Measurements from ENCODE around the gene PWWP3B.
"Not testable (repeated sequence)": the region's sequence is repeated elsewhere in the genome, so short reads cannot be mapped to it uniquely, and the experiment has no call there.

PWWP3B gene

DNA sequence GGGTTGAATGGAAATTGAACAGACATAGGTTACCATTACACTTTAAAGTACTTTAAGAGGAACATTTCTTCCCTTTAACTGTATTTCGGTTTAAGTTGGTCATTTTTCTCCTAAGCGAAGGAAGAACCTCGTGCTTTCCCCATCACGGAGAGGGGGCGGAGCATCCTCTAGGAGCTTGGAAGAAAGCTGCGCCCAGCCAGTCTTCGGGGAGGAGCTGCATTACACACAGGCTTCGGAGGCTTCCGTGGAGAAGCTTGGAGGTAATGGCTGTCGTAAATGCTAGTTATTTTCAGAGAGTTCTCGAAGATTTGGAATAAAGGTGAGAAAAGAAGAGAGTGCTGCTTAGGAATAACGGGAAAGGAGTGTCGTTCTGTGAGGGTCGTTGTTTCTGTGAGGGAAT, at the start of gene PWWP3B:
TSS of gene PWWP3B (plus strand) at position 199 of the 400 bp plus-strand sequence. CDS start 37,128 bp downstream, outside the sequence.
- peak within 1 kb of the TSS; percentile 38 for H3K4me3 ChIP-seq (ENCODE audit: low read depth, low read length)
- DNase-seq (ENCODE audit: low read depth) = no peak

DNA sequence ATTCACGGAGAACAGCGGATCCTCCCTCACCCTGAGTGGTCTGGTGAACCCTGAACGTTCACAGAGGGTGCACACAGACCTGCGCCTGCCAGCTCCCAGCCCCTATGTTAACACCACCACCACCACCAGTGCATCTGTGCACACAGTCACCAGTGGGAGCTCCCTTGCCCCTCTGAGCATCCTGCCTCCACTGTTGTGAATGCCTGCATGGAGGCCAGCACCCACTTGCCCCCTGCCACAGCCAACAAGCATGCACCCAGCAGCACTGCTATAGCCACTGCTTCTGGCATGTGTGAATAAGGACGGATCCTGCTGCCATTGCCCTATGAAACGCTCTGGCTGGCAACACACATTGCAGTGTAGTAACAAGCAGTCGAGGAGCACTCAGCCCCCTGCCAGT, 29.1 kb upstream of the PWWP3B start:
- H3K4me3 ChIP-seq (ENCODE audit: low read depth, low read length) = no peak overlapping the region
- DNase-seq (ENCODE audit: low read depth) = no peak

DNA sequence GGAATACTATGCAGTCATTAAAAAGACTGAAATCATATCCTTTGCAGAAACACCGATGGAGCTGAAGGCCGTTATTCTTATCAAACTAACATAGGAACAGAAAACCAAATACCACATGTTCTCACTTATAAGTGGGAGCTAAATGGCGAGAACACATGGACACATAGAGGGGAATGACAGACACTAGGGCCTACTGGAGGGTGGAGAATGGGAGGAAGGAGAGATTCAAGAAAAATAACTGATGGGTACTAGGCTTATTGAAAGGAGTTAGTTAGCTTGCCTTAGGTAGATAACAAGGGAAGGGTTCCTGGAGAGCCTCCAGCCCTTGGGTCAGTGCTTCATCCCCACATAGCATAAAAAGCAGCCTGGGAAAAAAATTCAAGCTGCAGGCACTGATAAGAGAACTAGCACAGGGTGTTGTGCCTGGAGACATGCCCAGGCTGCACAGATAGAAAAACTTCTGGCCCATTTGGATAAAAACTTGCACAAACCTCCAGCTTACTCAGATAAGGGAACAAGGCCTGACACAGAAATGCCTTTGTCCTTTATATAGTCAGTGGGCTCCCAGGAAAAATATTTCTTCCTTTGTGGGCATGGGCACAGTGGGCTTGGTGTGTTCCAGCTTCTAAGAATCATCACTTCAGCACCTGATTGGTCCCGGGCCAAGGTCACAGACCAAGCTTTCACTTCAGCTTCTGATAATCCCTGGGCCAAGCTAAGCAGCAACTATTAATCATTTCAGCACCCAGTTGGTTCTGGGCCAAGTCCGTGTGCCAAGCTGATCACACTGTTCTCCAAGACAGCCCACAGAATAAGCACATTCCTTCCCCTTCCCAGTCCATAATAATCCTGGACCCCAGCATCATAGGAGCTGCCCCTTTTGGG, 23.1 kb upstream of the PWWP3B start:
- no peak for DNase-seq (ENCODE audit: low read depth)
- H3K4me3 ChIP-seq (ENCODE audit: low read depth, low read length) = no peak overlapping the region

DNA sequence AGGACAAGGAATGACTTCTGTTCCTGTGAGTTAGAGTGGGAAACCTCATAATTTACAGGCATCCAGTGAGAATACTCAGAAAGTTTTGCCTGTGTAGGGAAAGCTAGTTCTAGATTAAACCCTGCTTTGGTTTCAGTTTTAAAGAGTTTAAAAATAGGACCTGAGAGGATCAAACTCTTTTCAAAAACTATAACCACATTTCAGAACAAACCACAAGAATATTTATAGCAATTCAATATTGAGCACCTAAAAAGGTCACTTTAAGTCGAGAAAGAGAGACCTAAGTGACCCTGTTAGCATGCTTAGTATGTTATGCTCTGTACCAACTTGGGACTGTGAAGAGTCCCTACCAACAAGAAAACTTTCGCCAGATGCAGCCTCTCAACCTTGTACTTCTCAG, 17.4 kb upstream of the PWWP3B start:
- no peak for DNase-seq (ENCODE audit: low read depth)
- no peak overlapping the region for H3K4me3 ChIP-seq (ENCODE audit: low read depth, low read length)

DNA sequence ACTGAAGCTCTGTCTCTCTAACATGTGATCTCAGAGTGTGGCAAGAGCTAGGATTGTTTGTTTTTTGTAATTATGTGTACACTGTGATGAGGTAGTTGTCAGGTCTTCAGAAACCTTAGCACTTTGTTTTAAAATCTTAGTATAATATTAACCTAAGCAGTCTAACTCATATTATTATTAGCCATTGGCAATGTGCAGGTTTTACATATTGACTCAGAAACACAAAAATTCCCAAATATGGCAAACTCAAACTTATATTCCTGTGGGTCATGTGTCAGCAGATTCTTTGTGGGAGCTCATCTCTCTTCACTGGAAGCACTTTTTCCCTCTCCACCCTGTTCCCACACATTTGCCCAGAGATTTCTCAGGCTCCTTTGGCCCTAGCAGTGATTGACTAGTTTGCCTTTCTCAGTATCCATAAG, 8.2 kb upstream of the PWWP3B start:
- no peak for DNase-seq (ENCODE audit: low read depth)
- H3K4me3 ChIP-seq (ENCODE audit: low read depth, low read length) = no peak overlapping the region

DNA sequence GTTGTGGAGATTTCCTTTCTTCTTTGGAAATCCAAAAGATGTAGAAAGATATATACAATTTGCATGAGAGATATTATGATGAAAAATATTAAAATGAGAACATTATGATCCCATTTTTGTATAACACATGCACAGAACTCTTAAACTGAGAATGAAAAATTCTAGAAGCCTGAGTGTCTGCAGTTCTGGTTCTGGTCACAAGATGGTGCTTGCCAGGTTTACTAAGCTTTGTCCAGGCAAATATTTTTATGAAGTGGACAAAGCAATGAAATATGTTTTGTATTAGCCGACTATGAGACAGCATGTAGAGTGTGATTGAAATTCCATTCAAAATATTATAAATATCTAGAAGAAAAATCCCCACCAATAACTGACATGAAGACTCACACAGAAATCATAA, 2.2 kb downstream of the PWWP3B start:
- DNase-seq (ENCODE audit: low read depth) = no peak
- H3K4me3 ChIP-seq (ENCODE audit: low read depth, low read length) = no peak overlapping the region

DNA sequence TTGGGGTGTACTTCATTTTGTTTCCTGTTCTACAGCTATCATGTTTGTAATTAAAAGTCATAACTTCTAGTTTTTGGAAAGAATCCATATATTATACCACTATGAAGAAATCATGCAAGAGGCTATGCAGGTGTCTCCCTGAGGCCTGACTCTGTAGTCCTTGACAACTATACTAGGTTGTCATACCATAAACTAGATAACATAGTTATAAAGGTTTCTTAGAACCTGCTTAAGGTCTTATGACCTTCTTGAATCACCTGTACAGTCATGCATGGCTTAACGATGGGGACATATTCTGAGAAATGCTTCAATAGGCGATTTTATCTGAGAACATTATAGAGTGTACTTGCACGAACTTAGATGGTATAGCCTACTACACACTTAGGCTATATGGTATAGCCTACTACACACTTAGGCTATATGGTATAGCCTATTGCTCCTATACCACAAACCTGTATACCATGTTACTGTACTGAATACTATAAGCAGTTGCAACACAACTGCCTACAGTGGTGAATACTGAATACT, 3.3 kb downstream of the PWWP3B start:
- no peak for DNase-seq (ENCODE audit: low read depth)
- H3K4me3 ChIP-seq (ENCODE audit: low read depth, low read length) = no peak overlapping the region

DNA sequence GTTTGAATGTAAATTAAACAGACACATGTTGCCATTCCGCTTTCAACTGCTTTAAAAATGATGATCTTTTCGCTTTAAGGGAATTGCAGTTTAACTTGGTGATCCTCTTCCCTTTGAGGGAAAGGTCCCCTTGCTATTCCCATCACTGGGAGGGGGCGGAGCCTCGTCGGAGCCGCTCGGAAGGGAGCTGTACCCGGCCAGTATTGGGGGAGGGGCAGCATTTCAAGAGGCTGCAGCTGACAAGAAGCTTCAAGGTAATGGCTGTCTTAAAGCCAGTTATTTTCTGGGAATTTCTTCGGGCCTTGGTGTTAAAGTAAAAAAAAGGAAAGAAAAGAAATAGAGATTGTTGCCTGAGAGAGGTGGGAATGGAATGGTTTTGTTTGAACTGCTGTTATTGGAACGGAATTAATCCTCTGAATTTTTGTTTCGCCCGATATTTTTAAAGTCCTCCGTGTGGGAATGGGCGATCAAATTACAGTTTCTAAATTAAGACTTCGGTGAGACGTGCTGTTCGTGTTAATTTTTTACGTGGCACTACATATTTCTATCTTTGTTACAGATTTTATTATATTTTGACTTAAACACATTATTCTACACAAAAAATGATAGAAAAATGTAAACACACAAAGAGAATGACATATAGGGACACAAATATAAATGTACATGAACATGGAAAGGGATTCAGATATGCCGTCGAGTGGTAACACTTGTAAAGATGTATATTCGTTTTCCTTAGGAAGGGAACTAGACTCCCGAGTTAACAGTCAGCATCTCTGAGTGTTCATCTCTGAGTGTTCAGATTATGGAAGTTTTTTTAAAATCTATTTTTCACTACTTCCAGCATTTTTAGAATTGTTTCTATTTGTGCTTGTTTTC, 9.2 kb downstream of the PWWP3B start:
- H3K4me3 ChIP-seq (ENCODE audit: low read depth, low read length) = peak overlapping the region; percentile 47
- DNase-seq (ENCODE audit: low read depth) = peak; percentile 51

DNA sequence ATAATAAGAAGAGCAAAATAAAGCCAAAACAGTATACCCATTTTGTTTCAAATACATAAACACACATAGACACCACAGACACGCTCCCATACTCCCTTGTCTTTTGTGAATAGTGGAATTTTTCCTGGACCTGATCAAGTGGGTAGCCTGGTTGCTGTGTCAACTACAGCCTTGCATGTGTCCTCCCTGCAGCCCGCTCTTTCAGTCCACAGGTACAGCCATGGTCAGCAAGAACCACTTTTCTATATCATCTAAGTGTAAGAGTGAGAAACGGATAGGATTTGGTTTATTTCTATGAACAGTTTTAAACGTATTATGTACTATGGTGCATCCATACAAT, 9.8 kb downstream of the PWWP3B start:
- DNase-seq (ENCODE audit: low read depth) = no peak
- peak overlapping the region; percentile 47 for H3K4me3 ChIP-seq (ENCODE audit: low read depth, low read length)

DNA sequence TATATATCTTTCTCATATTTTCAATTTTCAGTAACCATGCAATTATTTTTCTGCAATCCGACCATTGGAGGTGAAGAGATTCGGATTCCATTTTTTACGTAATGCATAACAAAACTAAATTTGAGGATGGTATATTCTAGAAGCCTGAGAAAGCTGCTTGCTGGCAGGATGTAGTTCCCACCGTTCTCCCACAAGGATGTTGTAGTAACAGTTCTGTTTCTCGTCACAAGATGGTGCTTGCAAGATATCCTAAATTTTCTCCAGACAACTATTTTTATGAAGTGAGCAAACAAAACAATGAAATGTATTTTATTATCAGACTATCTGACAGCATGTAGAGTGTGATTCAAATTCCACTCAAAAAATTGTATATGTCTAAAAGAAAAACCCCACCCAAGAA, 10.7 kb downstream of the PWWP3B start:
- DNase-seq (ENCODE audit: low read depth) = no peak
- H3K4me3 ChIP-seq (ENCODE audit: low read depth, low read length) = no peak overlapping the region

DNA sequence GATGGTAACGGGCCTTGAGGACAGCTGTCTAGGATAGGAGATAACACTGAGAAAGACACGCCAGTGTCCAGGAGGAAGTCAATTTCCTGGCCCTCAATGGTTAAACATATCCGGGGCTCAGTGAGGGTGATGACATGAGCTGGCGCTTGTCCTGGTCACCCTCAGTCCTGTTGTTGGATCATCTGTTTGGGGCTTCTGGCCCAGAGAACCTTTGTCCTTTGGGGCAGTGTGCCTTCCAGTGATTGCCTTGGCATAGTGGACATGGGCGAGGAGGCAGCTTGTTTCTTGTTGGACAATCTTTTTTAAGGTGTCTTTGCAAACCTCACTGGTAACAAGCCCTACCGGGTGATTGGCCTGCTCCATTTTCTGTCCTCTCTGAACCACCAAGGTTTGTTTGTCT, 15.6 kb downstream of the PWWP3B start:
- not testable (repeated sequence) for DNase-seq (ENCODE audit: low read depth); H3K4me3 ChIP-seq (ENCODE audit: low read depth, low read length)

DNA sequence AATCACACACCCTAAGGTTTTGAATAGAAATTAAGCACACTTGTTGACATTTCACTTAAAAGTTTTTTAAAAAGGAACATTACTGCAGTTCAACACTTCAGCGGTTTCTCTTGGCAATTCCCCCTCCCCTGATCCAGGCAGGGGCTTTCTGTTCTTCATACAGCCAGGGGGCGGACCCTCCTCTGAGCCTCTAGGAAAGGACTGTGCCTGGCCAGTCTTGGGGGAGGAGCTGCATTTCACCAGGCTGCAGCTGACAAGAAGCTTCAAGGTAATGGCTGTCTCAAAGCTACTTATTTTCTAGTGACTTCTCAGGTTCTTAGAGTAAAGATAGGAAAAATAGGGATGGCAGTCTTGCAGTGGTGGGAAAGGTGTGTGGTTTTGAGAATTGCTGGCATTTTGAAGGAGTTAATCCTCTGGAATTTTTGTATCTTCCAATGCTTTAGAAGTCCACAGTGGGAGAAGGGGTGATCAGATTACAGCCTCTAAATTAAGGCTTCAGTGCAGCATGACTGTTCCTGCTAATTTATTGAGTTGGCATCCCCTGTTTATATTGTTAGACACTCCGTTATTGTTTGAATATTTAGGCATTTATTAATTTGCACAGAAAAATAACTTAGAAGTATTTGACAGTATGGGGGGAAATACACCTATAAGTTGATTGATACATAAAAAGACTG, 33.5 kb downstream of the PWWP3B start:
- DNase-seq (ENCODE audit: low read depth) = no peak
- no peak overlapping the region for H3K4me3 ChIP-seq (ENCODE audit: low read depth, low read length)

DNA sequence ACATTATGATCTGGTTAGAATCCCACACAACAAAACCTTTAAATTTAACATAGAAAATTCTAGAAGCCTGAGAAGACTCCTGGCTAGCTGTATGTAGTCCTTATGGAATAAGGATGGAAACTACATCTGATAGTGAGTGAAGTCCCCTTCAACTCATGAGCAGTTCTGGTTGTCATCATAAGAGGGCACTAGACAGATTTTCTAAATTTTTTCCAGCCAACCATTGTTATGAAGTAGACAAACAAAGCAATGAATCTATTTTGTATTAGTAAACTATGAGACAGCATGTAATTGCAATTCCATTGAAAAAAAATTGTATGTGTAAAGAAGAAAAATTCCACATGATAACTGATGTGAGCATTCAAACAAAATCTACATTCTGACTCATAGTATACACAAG, 35.2 kb downstream of the PWWP3B start:
- DNase-seq (ENCODE audit: low read depth) = no peak

DNA sequence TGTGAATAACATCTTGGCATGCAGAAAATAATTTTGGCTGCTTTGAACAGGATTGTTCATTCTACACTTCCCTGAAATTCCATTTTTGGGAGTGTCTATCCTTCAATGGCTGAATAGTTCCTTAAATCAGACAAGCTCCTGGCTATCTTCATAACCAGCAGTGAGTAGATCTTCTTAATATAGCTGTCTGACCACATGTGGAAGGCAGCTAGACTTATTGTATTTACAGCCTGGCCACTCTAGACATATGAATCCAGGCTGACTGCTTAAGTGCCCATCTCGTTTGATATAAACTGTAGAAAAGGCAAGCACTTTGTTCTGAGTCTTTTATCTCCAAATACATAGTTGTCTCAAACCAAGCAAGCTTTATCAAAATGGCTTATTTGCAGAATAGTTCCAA, 40.0 kb downstream of the PWWP3B start:
- H3K4me3 ChIP-seq (ENCODE audit: low read depth, low read length) = no peak overlapping the region
- no peak for DNase-seq (ENCODE audit: low read depth)

More for the DNA sequence above, 35.2 kb downstream of the PWWP3B start:
- no peak overlapping the region for H3K4me3 ChIP-seq (ENCODE audit: low read depth, low read length)
